SH-SY5Y (cell line): ENCODE measurements around the gene CFAP57.

ENCODE experiments used
- GATA2 ChIP-seq: IDR thresholded peaks from 2 replicates; pipeline ENCODE4 v1.6.1; 2011; ENCODE audit warnings: mild to moderate bottlenecking, low read depth, low read length
- GATA3 ChIP-seq: IDR thresholded peaks from 2 replicates; pipeline ENCODE4 v1.6.1; 2011; ENCODE audit warnings: low read depth, mild to moderate bottlenecking, low read length, moderate library complexity

GRCh38 chr1:43232074-43232473 is 59.9 kb downstream of the CFAP57 start:
- no peak for TF ChIP-seq GATA2
- no peak for TF ChIP-seq GATA3
